NT2/D1 (cell line): ENCODE measurements around the gene IGF2BP1.
"Not testable (repeated sequence)": the region's sequence is repeated elsewhere in the genome, so short reads cannot be mapped to it uniquely, and the experiment has no call there.

Experiments
- DNase-seq: peaks from one replicate; pipeline ENCODE4 v3.0.0-alpha.2; 2011; ENCODE audit warnings: low read depth, low spot score
- H3K27me3 ChIP-seq: 2 replicates; pipeline ENCODE4 v1.6.0; 2011; ENCODE audit warnings: mild to moderate bottlenecking; ENCODE audit not compliant: insufficient read length, insufficient read depth
- H3K36me3 ChIP-seq: 2 replicates; pipeline ENCODE4 v1.6.1; 2011; ENCODE audit warnings: mild to moderate bottlenecking, low read length, mixed read lengths; ENCODE audit not compliant: insufficient read depth, insufficient read length
- H3K4me1 ChIP-seq: 2 replicates; pipeline ENCODE4 v1.5.1; 2011; ENCODE audit not compliant: insufficient read depth, insufficient read length
- H3K4me3 ChIP-seq: 2 replicates; pipeline ENCODE4 v1.5.1; 2011; ENCODE audit warnings: low read depth; ENCODE audit not compliant: insufficient read length
- H3K9ac ChIP-seq: 2 replicates; pipeline ENCODE4 v1.6.0; 2011; ENCODE audit warnings: low read depth; ENCODE audit not compliant: insufficient read length
- H3K9me3 ChIP-seq: 2 replicates; pipeline ENCODE4 v1.5.1; 2011; ENCODE audit warnings: mild to moderate bottlenecking, low read length; ENCODE audit not compliant: insufficient read depth
- SUZ12 ChIP-seq: IDR thresholded peaks from 2 replicates; pipeline ENCODE4 v1.6.1; 2011; ENCODE audit not compliant: insufficient read length, insufficient read depth; ENCODE audit errors: extremely low read depth
- YY1 ChIP-seq: IDR thresholded peaks from 2 replicates; pipeline ENCODE4 v1.6.1; 2011; ENCODE audit not compliant: insufficient read length, insufficient read depth
- ZNF274 ChIP-seq: IDR thresholded peaks from 2 replicates; pipeline ENCODE4 v1.6.1; 2011; ENCODE audit warnings: mild to moderate bottlenecking, low read depth, low read length

The IGF2BP1 gene

DNA sequence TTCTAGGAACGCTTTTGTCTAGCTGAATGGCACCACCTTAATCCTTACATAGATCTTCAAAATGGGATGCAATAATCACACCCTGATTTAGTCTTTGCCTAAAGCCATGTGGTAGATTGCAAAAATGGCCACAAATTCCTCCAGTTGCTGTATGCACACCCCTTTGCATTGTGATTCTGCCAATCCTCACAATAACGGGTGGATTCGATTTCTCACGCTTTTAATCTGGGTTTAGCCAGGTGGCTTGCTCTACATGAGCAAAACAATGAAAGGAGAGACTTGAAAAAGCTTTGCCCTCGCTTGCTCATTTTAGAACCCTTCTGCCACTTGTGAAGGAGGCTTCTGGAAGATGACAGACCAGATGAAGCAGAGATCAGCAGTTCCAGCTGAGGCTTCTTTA is 85.0 kb downstream of the IGF2BP1 start:
- H3K9ac ChIP-seq, result no peak overlapping the region
- TF ChIP-seq ZNF274 (no peak), SUZ12 (no peak)
- H3K4me1 ChIP-seq, result no peaks in the 10 kb centered on the region
- 0 out of 2 replicates have a peak, but pooled peaks cover 8% of the 10 kb centered on the region for H3K9me3 ChIP-seq
- H3K4me3 ChIP-seq, result no peak overlapping the region
- H3K36me3 ChIP-seq, result no peaks in the 10 kb centered on the region
- DNase-seq, result no peak
- H3K27me3 ChIP-seq, result no peaks in the 10 kb centered on the region

DNA sequence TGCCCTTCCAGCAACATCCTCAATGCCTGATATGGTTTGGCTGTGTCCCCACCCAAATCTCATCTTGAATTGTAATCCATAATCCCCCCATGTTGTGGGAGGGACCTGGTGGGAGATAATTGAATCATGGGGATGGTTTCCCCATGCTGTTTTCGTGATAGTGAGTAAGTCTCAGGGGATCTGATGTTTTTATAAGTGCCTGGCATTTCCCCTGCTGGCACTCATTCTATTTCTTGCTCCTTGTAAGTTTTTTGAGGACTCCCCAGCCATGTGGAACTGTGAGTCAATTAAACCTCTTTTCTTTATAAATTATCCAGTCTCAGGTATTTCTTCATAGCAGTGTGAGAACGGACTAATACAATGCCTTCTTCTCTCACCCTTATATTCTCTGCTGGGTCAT is 87.9 kb downstream of the IGF2BP1 start:
- H3K9ac ChIP-seq, H3K36me3 ChIP-seq, H3K4me3 ChIP-seq, H3K4me1 ChIP-seq, DNase-seq, H3K27me3 ChIP-seq, H3K9me3 ChIP-seq: not testable (repeated sequence)

DNA sequence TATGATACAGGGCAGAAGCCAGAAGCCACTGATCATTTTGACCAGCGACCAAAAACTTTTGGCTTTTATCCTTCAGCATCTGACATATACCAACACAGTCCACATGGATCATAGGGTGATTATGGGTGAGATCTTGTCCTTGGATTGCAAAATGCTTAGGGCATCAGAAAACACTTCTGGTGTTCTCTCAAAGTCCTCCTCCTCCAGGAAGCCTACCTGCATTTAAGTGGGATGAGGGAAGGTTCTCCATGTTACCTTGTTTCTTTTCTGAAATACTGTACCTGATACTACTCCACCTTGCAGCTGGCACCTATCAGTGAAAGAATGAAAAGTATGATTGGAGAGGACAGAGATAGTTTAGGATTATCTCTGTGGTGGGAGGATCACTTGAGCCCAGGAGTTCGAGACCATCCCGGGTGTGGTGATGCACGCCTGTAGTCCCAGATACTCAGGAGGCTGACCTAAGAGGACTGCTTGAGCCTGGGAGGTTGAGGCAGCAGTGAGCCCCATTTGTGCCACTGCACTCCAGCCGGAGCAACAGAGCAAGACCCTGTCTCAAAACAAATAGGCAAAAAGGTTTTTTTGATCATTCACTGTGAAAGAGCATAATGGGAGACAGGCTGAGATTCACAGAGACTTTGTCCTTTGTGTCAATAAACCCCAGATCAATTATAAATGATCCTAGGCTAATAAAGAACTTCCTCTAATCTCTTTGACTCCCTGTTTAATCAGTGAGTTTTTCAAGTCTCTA is 88.6 kb downstream of the IGF2BP1 start:
- no peaks in the 10 kb centered on the region for H3K36me3 ChIP-seq
- no peak overlapping the region for H3K9ac ChIP-seq
- H3K9me3 ChIP-seq, result peaks cover 6% of the 10 kb centered on the region; the same call in 1 of the 2 replicates
- no peaks in the 10 kb centered on the region for H3K27me3 ChIP-seq
- H3K4me3 ChIP-seq, result no peak overlapping the region
- no peak for DNase-seq
- no peaks in the 10 kb centered on the region for H3K4me1 ChIP-seq
- TF ChIP-seq YY1, result no peak
- no peak for TF ChIP-seq ZNF274
- no peak for TF ChIP-seq SUZ12

DNA sequence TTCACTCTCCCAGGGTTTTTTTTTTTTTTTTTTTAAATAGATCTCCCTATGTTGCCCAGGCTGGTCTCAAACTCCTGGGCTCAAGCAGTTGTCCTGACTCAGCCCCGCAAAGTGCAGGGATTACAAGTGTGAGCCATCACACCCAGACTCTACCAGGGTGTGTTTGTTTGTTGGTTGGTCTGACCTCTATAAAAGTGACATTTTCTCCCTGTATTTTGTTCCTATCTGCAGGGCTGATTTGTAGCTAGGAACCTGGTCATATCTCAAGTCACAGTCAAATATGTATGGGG is 89.1 kb downstream of the IGF2BP1 start:
- no peak for DNase-seq
- no peak for TF ChIP-seq SUZ12
- TF ChIP-seq ZNF274, result no peak
- no peak for TF ChIP-seq YY1
- Histone ChIP-seq H3K9me3 (peaks cover 11% of the 10 kb centered on the region; the same call in 1 of the 2 replicates), H3K27me3 (no peaks in the 10 kb centered on the region), H3K9ac (no peak overlapping the region), H3K4me3 (no peak overlapping the region), H3K4me1 (no peaks in the 10 kb centered on the region), H3K36me3 (no peaks in the 10 kb centered on the region)

DNA sequence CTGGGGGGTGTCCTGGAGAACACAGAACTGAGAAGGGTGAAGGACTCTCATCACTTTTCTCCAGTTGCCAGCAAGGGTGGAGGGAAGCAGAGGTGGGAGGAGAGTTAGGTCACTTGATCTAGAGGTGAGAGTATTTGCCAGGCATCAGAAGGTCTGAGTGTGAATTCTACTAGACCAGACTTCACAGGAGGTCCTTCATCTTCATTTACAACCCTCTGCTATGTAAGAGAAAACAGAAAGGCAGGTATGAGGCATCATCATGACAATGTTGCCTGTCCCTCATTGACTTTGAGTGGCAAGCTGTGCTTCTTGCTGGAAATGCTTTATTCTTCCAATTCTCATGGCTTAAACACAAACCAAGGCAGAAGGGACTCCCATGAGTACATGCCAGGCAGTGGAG is 89.5 kb downstream of the IGF2BP1 start:
- Histone ChIP-seq H3K36me3 (no peaks in the 10 kb centered on the region), H3K9ac (no peak overlapping the region), H3K4me1 (no peaks in the 10 kb centered on the region), H3K4me3 (no peak overlapping the region), H3K9me3 (peaks cover 15% of the 10 kb centered on the region; the same call in 1 of the 2 replicates), H3K27me3 (no peaks in the 10 kb centered on the region)
- peak; percentile 30 for DNase-seq
- TF ChIP-seq YY1, result no peak

DNA sequence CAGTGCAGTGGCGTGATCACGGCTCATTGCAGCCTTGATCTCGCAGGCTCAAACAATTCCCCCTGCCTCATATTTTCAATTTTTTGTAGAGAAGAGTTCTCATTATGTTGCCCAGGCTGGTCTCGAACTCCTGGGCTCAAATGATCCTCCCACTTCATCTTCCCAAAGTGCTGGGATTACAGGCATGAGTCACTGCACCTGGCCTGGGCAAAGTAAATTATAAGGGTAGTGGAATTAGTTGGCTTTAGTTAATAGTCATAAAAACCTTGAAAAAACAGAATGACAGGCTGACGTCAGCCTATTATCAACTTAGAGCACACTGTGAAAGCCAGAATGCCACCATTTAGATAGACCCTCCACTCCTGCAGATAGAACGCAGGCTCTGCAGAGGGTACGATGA is 91.9 kb downstream of the IGF2BP1 start:
- no peak for DNase-seq
- no peak overlapping the region for H3K4me3 ChIP-seq
- H3K27me3 ChIP-seq, result no peaks in the 10 kb centered on the region
- H3K4me1 ChIP-seq, result peaks cover 2% of the 10 kb centered on the region
- TF ChIP-seq YY1, result no peak
- TF ChIP-seq SUZ12, result no peak
- TF ChIP-seq ZNF274, result no peak
- peaks cover 15% of the 10 kb centered on the region; the same call in 1 of the 2 replicates for H3K9me3 ChIP-seq
- no peaks in the 10 kb centered on the region for H3K36me3 ChIP-seq
- no peak overlapping the region for H3K9ac ChIP-seq

DNA sequence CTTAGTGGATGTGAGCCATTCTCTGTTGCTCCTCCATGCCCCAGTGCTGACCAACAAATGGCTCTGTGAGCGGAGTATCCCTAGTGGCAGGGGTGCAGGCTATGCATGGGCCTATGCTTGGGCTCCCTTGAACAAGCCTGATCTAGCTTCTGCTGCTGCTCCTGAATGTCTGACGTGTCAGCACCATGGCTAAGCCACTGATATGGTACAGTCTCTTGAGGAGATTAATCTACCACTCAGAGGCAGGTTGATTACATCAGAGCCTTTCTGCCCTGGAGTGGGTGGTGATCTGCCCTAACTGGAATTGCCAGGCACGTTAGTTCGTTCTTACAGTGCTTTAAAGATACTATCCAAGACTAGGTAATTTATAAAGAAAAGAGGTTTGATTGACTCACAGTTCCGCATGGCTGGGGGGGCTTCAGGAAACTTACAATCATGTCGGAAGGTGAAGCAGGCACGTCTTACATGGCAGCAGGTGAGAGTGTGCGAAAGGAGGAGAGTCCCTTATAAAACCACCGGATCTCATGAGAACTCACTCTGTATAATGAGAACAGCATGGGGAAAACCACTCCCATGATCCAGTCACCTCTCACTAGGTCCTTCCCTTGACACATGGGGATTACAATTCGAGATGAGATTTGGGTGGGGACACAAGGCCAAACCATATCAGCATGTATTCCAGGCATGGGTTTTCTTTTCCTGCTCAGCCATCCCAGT is 93.9 kb downstream of the IGF2BP1 start:
- no peaks in the 10 kb centered on the region for H3K36me3 ChIP-seq
- H3K27me3 ChIP-seq, result no peaks in the 10 kb centered on the region
- TF ChIP-seq SUZ12, result no peak
- no peak for TF ChIP-seq ZNF274
- TF ChIP-seq YY1, result no peak
- H3K4me1 ChIP-seq, result peaks cover 2% of the 10 kb centered on the region
- H3K9ac ChIP-seq, result no peak overlapping the region
- DNase-seq, result no peak
- no peak overlapping the region for H3K4me3 ChIP-seq
- peaks cover 15% of the 10 kb centered on the region; the same call in 1 of the 2 replicates for H3K9me3 ChIP-seq

DNA sequence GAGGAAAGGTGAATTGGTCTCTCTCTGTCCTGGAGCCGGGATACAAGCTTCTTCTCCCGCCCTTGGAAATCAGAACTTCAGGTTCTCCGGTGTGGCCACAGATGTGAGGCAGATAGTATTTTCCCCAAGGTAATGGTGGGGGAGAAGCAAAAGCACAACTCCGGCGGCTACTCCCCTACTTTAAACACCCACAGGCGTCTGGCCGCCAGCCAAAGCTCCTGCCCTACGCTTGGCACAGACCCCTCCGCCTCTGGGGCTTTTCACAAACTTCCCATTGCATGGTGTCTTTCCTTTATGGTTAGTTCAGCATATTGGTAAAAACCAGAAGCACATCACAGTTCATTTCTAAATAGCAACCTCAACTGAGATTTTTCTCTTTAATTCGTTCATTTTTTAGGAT is 95.9 kb downstream of the IGF2BP1 start:
- Histone ChIP-seq H3K4me1 (peaks cover 2% of the 10 kb centered on the region), H3K9ac (no peak overlapping the region), H3K4me3 (no peak overlapping the region), H3K36me3 (no peaks in the 10 kb centered on the region), H3K27me3 (no peaks in the 10 kb centered on the region), H3K9me3 (peaks cover 15% of the 10 kb centered on the region; the same call in 1 of the 2 replicates)
- no peak for DNase-seq
- TF ChIP-seq YY1, result no peak
- TF ChIP-seq SUZ12, result no peak
- no peak for TF ChIP-seq ZNF274
